Activated naive CD4-positive, alpha-beta T cell treated with anti-CD3 and anti-CD28 coated beads, Interleukin-2, amount 50 U/mL, for 24 hours (primary cell): Measurements from ENCODE around the gene PRICKLE2.
"Not testable (repeated sequence)": the region's sequence is repeated elsewhere in the genome, so short reads cannot be mapped to it uniquely, and the experiment has no call there.

ENCODE experiments used
- H3K27ac Mint-ChIP-seq: one replicate; pipeline ENCODE4 v1.8.0; 2021; ENCODE audit warnings: mild to moderate bottlenecking, mixed read lengths
- H3K27me3 Mint-ChIP-seq: one replicate; pipeline ENCODE4 v1.8.0; 2021; ENCODE audit warnings: mixed read lengths
- H3K36me3 Mint-ChIP-seq: one replicate; pipeline ENCODE4 v1.8.0; 2021; ENCODE audit warnings: mixed read lengths
- H3K4me1 Mint-ChIP-seq: one replicate; pipeline ENCODE4 v1.8.0; 2021; ENCODE audit warnings: mixed read lengths
- H3K4me3 Mint-ChIP-seq: one replicate; pipeline ENCODE4 v1.8.0; 2021; ENCODE audit warnings: mild to moderate bottlenecking, mixed read lengths
- H3K9me3 Mint-ChIP-seq: one replicate; pipeline ENCODE4 v1.8.0; 2021; ENCODE audit warnings: mixed read lengths

The PRICKLE2 gene

GRCh38 chr3:64099316-64099715, 126.0 kb downstream of the PRICKLE2 start:
- no peaks in the 10 kb centered on the region for H3K4me1 Mint-ChIP-seq
- H3K27ac Mint-ChIP-seq: no peak overlapping the region
- H3K9me3 Mint-ChIP-seq: no peaks in the 10 kb centered on the region
- no peak overlapping the region for H3K4me3 Mint-ChIP-seq
- no peaks in the 10 kb centered on the region for H3K36me3 Mint-ChIP-seq
- H3K27me3 Mint-ChIP-seq: peaks cover 9% of the 10 kb centered on the region

DNA sequence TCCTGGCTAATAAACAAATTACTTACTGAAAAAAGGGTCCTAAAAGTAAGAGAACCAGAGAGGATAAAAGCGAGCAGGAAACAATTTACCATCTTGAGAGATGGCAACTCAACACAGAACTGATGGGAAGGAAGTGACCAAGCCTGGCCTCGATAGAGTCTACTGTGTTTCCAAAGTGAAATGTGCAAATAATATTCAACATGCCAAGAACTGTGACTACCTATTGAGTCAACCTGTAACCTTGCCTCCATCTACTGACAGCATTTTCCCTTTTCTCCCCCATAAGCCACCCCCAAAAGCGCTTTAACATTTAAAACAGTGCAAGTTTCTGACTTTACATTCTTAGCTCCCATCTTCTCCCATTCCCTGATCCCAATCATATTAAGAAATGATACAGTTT, 126.6 kb downstream of the PRICKLE2 start:
- Mint-ChIP-seq H3K27ac (no peak overlapping the region), H3K27me3 (peaks cover 11% of the 10 kb centered on the region), H3K9me3 (no peaks in the 10 kb centered on the region), H3K4me3 (no peak overlapping the region), H3K4me1 (no peaks in the 10 kb centered on the region), H3K36me3 (no peaks in the 10 kb centered on the region)

DNA sequence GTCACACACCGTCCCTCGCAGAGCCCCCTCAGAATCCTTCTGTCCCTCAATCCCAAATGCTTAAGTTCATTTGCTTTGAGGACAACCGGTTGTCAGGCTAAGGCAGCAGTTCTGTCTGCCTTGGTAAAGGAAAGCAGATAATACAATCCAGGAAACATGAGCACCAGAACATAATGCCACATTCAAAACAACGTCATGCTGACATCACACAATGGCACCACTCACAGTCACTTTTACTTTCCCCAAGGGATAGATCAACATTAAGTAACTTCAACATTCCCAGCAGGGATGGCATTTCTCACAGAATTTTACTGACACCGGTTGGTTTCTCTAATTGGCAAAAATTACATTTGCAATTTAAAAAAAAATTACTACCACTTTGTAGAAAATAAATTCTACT, 127.3 kb downstream of the PRICKLE2 start:
- Mint-ChIP-seq H3K4me3 (no peak overlapping the region), H3K36me3 (no peaks in the 10 kb centered on the region), H3K4me1 (no peaks in the 10 kb centered on the region), H3K27me3 (peaks cover 16% of the 10 kb centered on the region), H3K9me3 (no peaks in the 10 kb centered on the region), H3K27ac (no peak overlapping the region)

GRCh38 chr3:64095802-64096201, 129.5 kb downstream of the PRICKLE2 start:
- no peaks in the 10 kb centered on the region for H3K4me1 Mint-ChIP-seq
- H3K27ac Mint-ChIP-seq: no peak overlapping the region
- no peaks in the 10 kb centered on the region for H3K36me3 Mint-ChIP-seq
- H3K4me3 Mint-ChIP-seq: no peak overlapping the region
- H3K9me3 Mint-ChIP-seq: no peaks in the 10 kb centered on the region
- H3K27me3 Mint-ChIP-seq: peaks cover 12% of the 10 kb centered on the region

- Mint-ChIP-seq H3K27ac (no peak overlapping the region), H3K36me3 (no peaks in the 10 kb centered on the region)
These were observed 130.6 kb downstream of the PRICKLE2 start for GRCh38 chr3:64094713-64095079.

GRCh38 chr3:64093825-64094712, 131.2 kb downstream of the PRICKLE2 start:
- Mint-ChIP-seq H3K4me3 (no peak overlapping the region), H3K27ac (no peak overlapping the region), H3K36me3 (no peaks in the 10 kb centered on the region), H3K9me3 (no peaks in the 10 kb centered on the region), H3K27me3 (peaks cover 15% of the 10 kb centered on the region), H3K4me1 (no peaks in the 10 kb centered on the region)

More at GRCh38 chr3:64094713-64095079, 130.6 kb downstream of the PRICKLE2 start:
- H3K9me3 Mint-ChIP-seq: no peaks in the 10 kb centered on the region
- no peaks in the 10 kb centered on the region for H3K4me1 Mint-ChIP-seq
- peaks cover 15% of the 10 kb centered on the region for H3K27me3 Mint-ChIP-seq
- no peak overlapping the region for H3K4me3 Mint-ChIP-seq

- no peaks in the 10 kb centered on the region for H3K36me3 Mint-ChIP-seq
- no peaks in the 10 kb centered on the region for H3K4me1 Mint-ChIP-seq
- H3K4me3 Mint-ChIP-seq: no peak overlapping the region
These were observed 132.1 kb downstream of the PRICKLE2 start for GRCh38 chr3:64093211-64093610.

DNA sequence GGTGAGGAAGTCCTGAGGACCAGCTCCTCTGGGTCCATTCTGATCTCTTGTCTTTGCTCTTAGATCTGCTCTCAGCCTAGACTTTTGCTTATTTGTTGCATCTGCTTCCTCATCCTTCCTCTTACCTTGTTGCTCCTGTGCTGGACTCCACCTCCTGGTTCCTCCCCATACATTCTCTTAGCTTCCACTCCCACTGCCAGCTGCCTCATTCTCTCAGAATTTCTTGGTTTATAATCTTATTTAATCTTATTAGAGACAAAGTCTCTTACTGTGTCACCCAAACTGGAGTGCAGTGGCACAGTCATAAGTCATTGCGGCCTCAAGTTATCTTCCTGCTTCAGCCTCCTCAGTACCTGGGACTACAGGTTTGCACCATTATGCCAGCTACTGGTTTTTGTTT, 133.8 kb downstream of the PRICKLE2 start:
- Mint-ChIP-seq H3K4me3 (no peak overlapping the region), H3K27ac (no peak overlapping the region), H3K27me3 (peaks cover 12% of the 10 kb centered on the region), H3K36me3 (no peaks in the 10 kb centered on the region), H3K4me1 (no peaks in the 10 kb centered on the region), H3K9me3 (no peaks in the 10 kb centered on the region)

More at GRCh38 chr3:64093211-64093610, 132.1 kb downstream of the PRICKLE2 start:
- H3K9me3 Mint-ChIP-seq: no peaks in the 10 kb centered on the region
- no peak overlapping the region for H3K27ac Mint-ChIP-seq
- peaks cover 15% of the 10 kb centered on the region for H3K27me3 Mint-ChIP-seq

DNA sequence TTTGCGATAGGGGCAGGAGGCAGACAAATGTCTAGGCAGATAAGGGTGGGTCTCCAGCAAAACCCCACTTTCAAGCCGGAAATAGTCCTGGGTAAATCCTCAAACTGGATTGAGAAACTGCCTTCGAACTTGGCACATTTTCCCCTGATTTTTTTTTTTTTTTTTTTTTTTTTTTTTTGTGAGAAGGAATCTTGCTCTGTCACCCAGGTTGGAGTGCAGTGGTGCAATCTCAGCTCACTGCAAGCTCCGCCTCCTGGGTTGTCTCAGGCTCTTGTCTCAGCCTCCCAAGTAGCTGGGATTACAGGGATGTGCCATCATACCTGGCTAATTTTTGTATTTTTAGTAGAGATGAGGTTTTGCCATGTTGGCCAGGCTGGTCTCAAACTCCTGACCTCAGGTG, 135.9 kb downstream of the PRICKLE2 start:
- H3K9me3 Mint-ChIP-seq, H3K4me3 Mint-ChIP-seq, H3K36me3 Mint-ChIP-seq, H3K4me1 Mint-ChIP-seq, H3K27ac Mint-ChIP-seq: not testable (repeated sequence)
- H3K27me3 Mint-ChIP-seq: peaks cover 12% of the 10 kb centered on the region

GRCh38 chr3:64088408-64089205, 136.7 kb downstream of the PRICKLE2 start:
- Mint-ChIP-seq H3K36me3 (no peaks in the 10 kb centered on the region), H3K27me3 (peaks cover 9% of the 10 kb centered on the region)

GRCh38 chr3:64086479-64087252, 138.6 kb downstream of the PRICKLE2 start:
- Mint-ChIP-seq H3K4me3 (no peak overlapping the region), H3K27me3 (peaks cover 3% of the 10 kb centered on the region)

More at GRCh38 chr3:64088408-64089205, 136.7 kb downstream of the PRICKLE2 start:
- Mint-ChIP-seq H3K4me3 (no peak overlapping the region), H3K27ac (no peak overlapping the region), H3K4me1 (no peaks in the 10 kb centered on the region), H3K9me3 (no peaks in the 10 kb centered on the region)

GRCh38 chr3:64084640-64085039, 140.6 kb downstream of the PRICKLE2 start:
- Mint-ChIP-seq H3K4me3 (no peak overlapping the region), H3K27ac (no peak overlapping the region), H3K27me3 (peaks cover 2% of the 10 kb centered on the region), H3K4me1 (no peaks in the 10 kb centered on the region), H3K9me3 (no peaks in the 10 kb centered on the region), H3K36me3 (no peaks in the 10 kb centered on the region)

More at GRCh38 chr3:64086479-64087252, 138.6 kb downstream of the PRICKLE2 start:
- H3K27ac Mint-ChIP-seq: no peak overlapping the region
- no peaks in the 10 kb centered on the region for H3K4me1 Mint-ChIP-seq
- no peaks in the 10 kb centered on the region for H3K9me3 Mint-ChIP-seq
- H3K36me3 Mint-ChIP-seq: no peaks in the 10 kb centered on the region

DNA sequence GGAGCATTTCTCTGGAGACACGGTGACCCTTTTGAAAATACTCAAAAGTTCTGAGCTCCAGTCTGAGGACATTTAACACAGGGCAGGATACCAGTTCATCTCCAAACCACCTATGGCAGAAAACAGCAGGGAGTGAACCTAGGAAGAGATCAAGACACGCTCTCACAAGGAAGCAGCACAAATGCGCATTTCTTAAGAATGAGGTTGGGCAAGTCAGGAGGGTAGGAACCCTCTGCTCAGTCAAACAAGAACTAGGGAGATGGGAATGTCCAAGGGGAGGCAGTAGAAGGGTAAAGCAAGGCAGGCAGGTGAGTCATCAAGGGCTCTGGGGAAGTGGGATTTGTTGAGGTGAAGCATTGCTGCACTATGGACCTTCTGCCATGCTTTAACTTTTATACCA, 141.7 kb downstream of the PRICKLE2 start:
- Mint-ChIP-seq H3K27me3 (peaks cover 8% of the 10 kb centered on the region), H3K4me3 (no peak overlapping the region), H3K9me3 (no peaks in the 10 kb centered on the region), H3K27ac (no peak overlapping the region), H3K36me3 (no peaks in the 10 kb centered on the region), H3K4me1 (no peaks in the 10 kb centered on the region)

DNA sequence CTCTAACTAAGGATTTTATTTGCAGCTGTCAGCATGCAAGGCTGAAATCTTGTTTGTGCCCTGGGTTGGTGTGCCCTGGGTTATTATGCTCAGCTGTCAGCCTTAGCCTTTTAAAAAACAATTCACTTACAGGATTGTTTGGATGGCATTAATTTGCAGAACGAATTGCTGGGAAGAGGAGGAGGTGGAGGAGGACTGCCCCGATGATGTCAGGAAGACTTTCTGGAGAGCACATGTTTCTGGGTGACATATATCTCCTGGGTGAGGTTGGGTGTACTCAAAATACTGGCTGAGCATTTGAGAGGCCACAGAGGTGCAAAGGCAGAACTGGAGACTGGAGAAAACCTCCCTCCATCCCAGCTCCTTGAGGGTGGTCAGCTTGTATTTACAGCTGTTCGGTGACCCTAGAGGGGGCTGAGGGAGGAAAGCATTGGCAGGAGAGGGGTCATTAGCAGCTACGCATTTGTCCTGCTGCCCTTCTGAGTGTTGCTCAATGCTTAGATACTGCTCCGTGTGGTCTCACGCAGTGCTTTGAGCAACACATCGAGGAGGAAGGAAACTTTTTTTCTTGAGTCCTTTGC, 142.2 kb downstream of the PRICKLE2 start:
- H3K27ac Mint-ChIP-seq: no peak overlapping the region

GRCh38 chr3:64082411-64082810, 142.9 kb downstream of the PRICKLE2 start:
- no peaks in the 10 kb centered on the region for H3K36me3 Mint-ChIP-seq
- no peak overlapping the region for H3K27ac Mint-ChIP-seq
- H3K4me3 Mint-ChIP-seq: no peak overlapping the region
- no peaks in the 10 kb centered on the region for H3K9me3 Mint-ChIP-seq
- H3K4me1 Mint-ChIP-seq: no peaks in the 10 kb centered on the region
- H3K27me3 Mint-ChIP-seq: peaks cover 9% of the 10 kb centered on the region

More for the DNA sequence above, 142.2 kb downstream of the PRICKLE2 start:
- no peaks in the 10 kb centered on the region for H3K36me3 Mint-ChIP-seq
- H3K27me3 Mint-ChIP-seq: peaks cover 9% of the 10 kb centered on the region
- H3K4me1 Mint-ChIP-seq: no peaks in the 10 kb centered on the region
- no peak overlapping the region for H3K4me3 Mint-ChIP-seq
- H3K9me3 Mint-ChIP-seq: no peaks in the 10 kb centered on the region
